ENCODE results near the gene HBD.
"Not testable (repeated sequence)": the region's sequence is repeated elsewhere in the genome, so short reads cannot be mapped to it uniquely, and the experiment has no call there.

Gene HBD

GRCh38 chr11:5250543-5251204 is 16.4 kb upstream of the HBD start:
- TF ChIP-seq MYC (IDR thresholded peaks at IDR 0.05; ENCODE audit: low read depth, low read length) (no peak), POLR2A (IDR thresholded peaks at IDR 0.05; ENCODE audit: extremely low read depth, insufficient read length) (no peak), MAX (IDR thresholded peaks at IDR 0.05; ENCODE audit: low read depth, low read length) (no peak), CTCF (IDR thresholded peaks at IDR 0.05; ENCODE audit: low read depth, low read length) (no peak)
- H3K4me3 ChIP-seq (ENCODE audit: low read depth, low read length): no peak overlapping the region
- no peak for DNase-seq (ENCODE audit: low read depth)

- not testable (repeated sequence) for DNase-seq (ENCODE audit: low read depth); H3K4me3 ChIP-seq (ENCODE audit: low read depth, low read length)
These were observed 15.6 kb upstream of the HBD start, which contains the start of gene HBG1 for GRCh38 chr11:5249807-5250396. Gene HBG1, minus strand, starts transcription at chr11:5249857. Its CDS starts 53 bp downstream, at chr11:5249804.

GRCh38 chr11:5248498-5248897 is 14.2 kb upstream of the HBD start:
- not testable (repeated sequence) for H3K4me3 ChIP-seq (ENCODE audit: low read depth, low read length); DNase-seq (ENCODE audit: low read depth)

GRCh38 chr11:5247472-5248192 is 13.3 kb upstream of the HBD start:
- TF ChIP-seq MAX (IDR thresholded peaks at IDR 0.05; ENCODE audit: low read depth, low read length): no peak
- TF ChIP-seq MYC (IDR thresholded peaks at IDR 0.05; ENCODE audit: low read depth, low read length): no peak
- no peak for TF ChIP-seq POLR2A (IDR thresholded peaks at IDR 0.05; ENCODE audit: extremely low read depth, insufficient read length)
- no peak for TF ChIP-seq CTCF (IDR thresholded peaks at IDR 0.05; ENCODE audit: low read depth, low read length)
- H3K4me3 ChIP-seq (ENCODE audit: low read depth, low read length): no peak overlapping the region
- DNase-seq (ENCODE audit: low read depth): no peak

- DNase-seq (ENCODE audit: low read depth): no peak
- H3K4me3 ChIP-seq (ENCODE audit: low read depth, low read length): no peak overlapping the region
- TF ChIP-seq CTCF (IDR thresholded peaks at IDR 0.05; ENCODE audit: low read depth, low read length) (no peak), MAX (IDR thresholded peaks at IDR 0.05; ENCODE audit: low read depth, low read length) (no peak), MYC (IDR thresholded peaks at IDR 0.05; ENCODE audit: low read depth, low read length) (no peak), POLR2A (IDR thresholded peaks at IDR 0.05; ENCODE audit: extremely low read depth, insufficient read length) (no peak)
These were observed 12.6 kb upstream of the HBD start for GRCh38 chr11:5246772-5247471.

- DNase-seq (ENCODE audit: low read depth): no peak
- no peak overlapping the region for H3K4me3 ChIP-seq (ENCODE audit: low read depth, low read length)
- TF ChIP-seq POLR2A (IDR thresholded peaks at IDR 0.05; ENCODE audit: extremely low read depth, insufficient read length) (no peak), CTCF (IDR thresholded peaks at IDR 0.05; ENCODE audit: low read depth, low read length) (no peak), MAX (IDR thresholded peaks at IDR 0.05; ENCODE audit: low read depth, low read length) (no peak), MYC (IDR thresholded peaks at IDR 0.05; ENCODE audit: low read depth, low read length) (no peak)
These were observed 10.9 kb upstream of the HBD start for GRCh38 chr11:5245155-5245554.
